ENCODE data around the gene HSD3B7.

HSD3B7 gene

GRCh38 chr16:31032736-31033708, 48.0 kb downstream of the HSD3B7 start, which contains the start of gene STX4:
STX4 (plus strand) TSS chr16:31033558; CDS start chr16:31033806, 248 bp downstream.
- peak; percentile 98 for DNase-seq (ENCODE audit: low read depth)
- TF ChIP-seq CTCF (conservative IDR thresholded peaks at IDR 0.05; ENCODE audit: control insufficient read depth, insufficient read depth, low read depth, low read length): no peak
- H3K4me3 ChIP-seq (ENCODE audit: control insufficient read depth, low read depth, low read length): peak within 1 kb of the TSS; percentile 99

GRCh38 chr16:31033709-31034492, 48.9 kb downstream of the HSD3B7 start:
- H3K4me3 ChIP-seq (ENCODE audit: control insufficient read depth, low read depth, low read length): peak overlapping the region; percentile 99
- DNase-seq (ENCODE audit: low read depth): peak; percentile 75
- no peak for TF ChIP-seq CTCF (conservative IDR thresholded peaks at IDR 0.05; ENCODE audit: control insufficient read depth, insufficient read depth, low read depth, low read length)

- TF ChIP-seq CTCF (conservative IDR thresholded peaks at IDR 0.05; ENCODE audit: control insufficient read depth, insufficient read depth, low read depth, low read length): no peak
- H3K4me3 ChIP-seq (ENCODE audit: control insufficient read depth, low read depth, low read length): no peak overlapping the region
- no peak for DNase-seq (ENCODE audit: low read depth)
These were observed 51.7 kb downstream of the HSD3B7 start for GRCh38 chr16:31036691-31037090.

All from fibroblast of mammary gland (primary cell).